GM12878 (cell line): ENCODE measurements around the gene PDRG1. TPM values are rescaled to one million over a fixed set of nuclear protein-coding genes. Genes with fewer than 3 reads are reported as not detected.

Experiments
- ATAC-seq: fragments of 200-7000 bp; cut with Tn5 transposase; 3 replicates; pipeline ENCODE4 v1.9.1; 2020; ENCODE audit warnings: mild to moderate bottlenecking, moderate library complexity
- BruUV-seq: library from RNA; stranded (reverse); fragments of 400-500 nt; replicated peaks from 2 replicates; lab custom pipeline; 2021; lab: Mats Ljungman, UMichigan
- CTCF ChIA-PET: fragments of 300-600 bp; sonication (Branson Sonifier 250); formaldehyde crosslinking; extraction: SDS; loops from one replicate; lab custom pipeline; 2021; ENCODE audit warnings: inconsistent platforms; lab: Yijun Ruan, JAX
- POLR2A ChIA-PET: fragments of 350-600 bp; formaldehyde crosslinking; extraction: SDS; loops from one replicate; lab custom pipeline; 2021; ENCODE audit warnings: inconsistent platforms; lab: Charles Lee
- RAD21 ChIA-PET: fragments of 300-600 bp; sonication (Branson Sonifier 250); formaldehyde crosslinking; loops from one replicate; lab custom pipeline; 2023; ENCODE audit warnings: antibody characterized with exemption; ENCODE audit not compliant: unreplicated experiment; lab: Charles Lee
- SMC1A ChIA-PET: fragments of 300-600 bp; sonication (Branson Sonifier 250); formaldehyde crosslinking; loops from one replicate; lab custom pipeline; 2023; ENCODE audit not compliant: unreplicated experiment, uncharacterized antibody; lab: Charles Lee
- DNase-seq: peaks from one replicate; pipeline ENCODE4 v3.0.0-alpha.2; 2011; ENCODE audit warnings: low read depth, low spot score
- FAIRE-seq: peaks from 3 replicates; lab custom pipeline; 2011; peaks lifted over from hg19 to GRCh38; lab: Jason Lieb, UNC
- H2AFZ ChIP-seq: 2 replicates; pipeline ENCODE4 v1.6.0; 2011; ENCODE audit warnings: low read depth, low read length, control low read depth; ENCODE audit not compliant: control insufficient read depth
- H3K27ac ChIP-seq: 2 replicates; pipeline ENCODE4 v1.5.1; 2011; ENCODE audit warnings: control low read depth; ENCODE audit not compliant: control insufficient read depth, insufficient read depth
- H3K27me3 ChIP-seq, 2 experiments: replicated peaks in 1 of 2; 2 replicates each; pipeline versions ENCODE4 v1.6.0 to v1.6.1; 2011; ENCODE audit warnings: low read length in 1 of 2; ENCODE audit not compliant: control insufficient read depth in 2 of 2, insufficient read depth in 2 of 2
- H3K36me3 ChIP-seq, 2 experiments: 2 replicates each; pipeline ENCODE4 v1.5.1; 2011; ENCODE audit warnings: low read length in 1 of 2; ENCODE audit not compliant: control insufficient read depth in 2 of 2, insufficient read depth in 2 of 2
- H3K4me1 ChIP-seq: 2 replicates; pipeline ENCODE4 v1.6.1; 2011; ENCODE audit warnings: mild to moderate bottlenecking, low read length, moderate library complexity, mixed read lengths; ENCODE audit not compliant: control insufficient read depth, insufficient read depth
- H3K4me2 ChIP-seq: 2 replicates; pipeline ENCODE4 v1.6.0; 2011; ENCODE audit warnings: control low read depth; ENCODE audit not compliant: control insufficient read depth, insufficient read depth
- H3K4me3 ChIP-seq: fragments of 200-600 bp; sonication (generic); 2 replicates; pipeline ENCODE4 v1.5.1; 2016
- H3K79me2 ChIP-seq: 2 replicates; pipeline ENCODE4 v1.6.0; 2011; ENCODE audit warnings: low read length; ENCODE audit not compliant: control insufficient read depth, insufficient read depth
- H3K9ac ChIP-seq: 2 replicates; pipeline ENCODE4 v1.8.0; 2011; ENCODE audit warnings: low read length, control low read depth, mixed read lengths; ENCODE audit not compliant: control insufficient read depth, insufficient read depth
- H3K9me3 ChIP-seq: replicated peaks from 3 replicates; pipeline ENCODE4 v1.5.1; 2011; ENCODE audit warnings: mild to moderate bottlenecking, low read length; ENCODE audit not compliant: control insufficient read depth, insufficient read depth
- H4K20me1 ChIP-seq: 2 replicates; pipeline ENCODE4 v1.6.0; 2011; ENCODE audit not compliant: control insufficient read depth, insufficient read depth
- EGR1 ChIP-seq, 2 experiments: IDR thresholded peaks; 1 replicate in 1 of 2; 2 replicates in 1 of 2; pipeline ENCODE4 v1.6.1; 2011 to 2012; ENCODE audit warnings: low read depth in 2 of 2, low read length in 2 of 2, borderline replicate concordance in 1 of 2, mild to moderate bottlenecking in 1 of 2, moderate library complexity in 1 of 2
- WGBS: methylation state at CpG from one replicate; pipeline ENCODE4 v1.1.6; 2016; ENCODE audit warnings: low lambda C conversion rate; ENCODE audit not compliant: insufficient replicate concordance, insufficient coverage; ENCODE audit errors: missing lambda C conversion rate; 5-methylcytosine and 5-hydroxymethylcytosine counted together
- in situ Hi-C: fragments of 300-500 bp; cut with MboI; formaldehyde crosslinking; loops from 9 replicates; pipeline ENCODE4 v1.14.3; 2018; ENCODE audit warnings: mixed read lengths
- intact Hi-C: fragments of 100-400 bp; cut with micrococcal nuclease; formaldehyde crosslinking; loops from one replicate; pipeline ENCODE4 v1.14.2; 2022; ENCODE audit not compliant: unreplicated experiment
- polyA plus RNA-seq, 11 experiments: library from polyadenylated mRNA; depleted of rRNA in 4 of 11; unstranded in 6 of 11; stranded (reverse) in 5 of 11; fragments of >200 nt; fragmentation: Nextera tagmentation in 4 of 11; fragmentation: Illumina TruSeq in 1 of 11; extraction: Ambion mirVana in 4 of 11; extraction: Trizol in 1 of 11; gene quantifications; 1 replicate in 1 of 11; 2 replicates in 10 of 11; pipeline versions ENCODE4 v1.2.1 to v1.2.3, GENCODE V29; 2011 to 2016; ENCODE audit warnings: inconsistent platforms in 2 of 11, missing spikeins in 2 of 11, low read depth in 1 of 11
- total RNA-seq, 4 experiments: library from RNA; depleted of rRNA in 3 of 4; stranded (reverse); fragments of >200 nt in 3 of 4; fragmentation: Illumina TruSeq in 1 of 4; extraction: Trizol in 1 of 4; gene quantifications; 2 replicates each; pipeline versions ENCODE4 v1.2.1 to v1.2.3, GENCODE V29; 2013 to 2021
- TF ChIP-seq, protein P1 (sequence below): fragments of 450-650 bp; IDR thresholded peaks from 2 replicates; pipeline ENCODE4 v1.6.1; 2018; ENCODE audit warnings: mild to moderate bottlenecking, low read depth, moderate library complexity; ENCODE audit not compliant: partially characterized antibody

Gene PDRG1
- total and polyA plus RNA-seq, 10 of the 15 experiments (the other 5 are each of a cell fraction or from before 2014, with no cell fraction given) = 11.1 to 55.8 (median 23.3) TPM

DNA sequence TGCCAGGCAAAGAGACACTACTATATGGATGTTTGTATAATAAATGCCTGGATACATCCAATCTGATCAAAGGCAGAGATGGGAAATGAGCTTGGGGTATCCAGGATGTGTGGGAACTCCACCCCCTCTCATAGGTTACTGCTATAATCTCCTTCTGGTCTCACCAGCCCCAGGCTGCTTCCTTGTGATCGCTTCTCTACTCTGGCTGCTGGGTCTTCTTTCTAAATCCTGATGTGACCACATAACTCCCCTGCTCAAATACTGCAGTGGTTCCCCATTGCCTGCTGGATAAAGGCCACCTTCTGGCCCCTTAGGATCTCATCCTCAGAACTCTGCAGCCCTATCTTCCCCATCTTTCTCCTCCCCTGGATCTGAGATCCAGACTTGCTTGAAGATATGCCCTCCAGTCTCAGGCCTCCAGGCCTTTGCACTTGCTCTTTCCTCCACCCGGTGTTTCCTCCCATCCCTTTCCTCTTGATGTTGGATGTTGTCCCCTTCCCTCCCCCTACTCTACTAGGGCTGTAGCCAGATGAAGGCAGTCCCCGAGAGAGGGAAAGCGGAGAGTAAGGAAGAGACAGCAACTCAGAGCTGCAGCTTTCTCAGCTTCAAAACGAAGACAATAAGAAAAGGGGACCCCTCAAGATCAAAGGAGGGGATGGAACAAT, 15.3 kb upstream of the PDRG1 start:
- ATAC-seq (no peak), FAIRE-seq (no peak), DNase-seq (no peak)
- ChIA-PET SMC1A (interaction anchor here (1.1 to 1.5 kb wide), 3 partner anchors 14 to 124 kb away, joined by 3 to 6 read pairs (median 3); no protein-coding TSS in a partner anchor), POLR2A (no interaction called here), RAD21 (interaction anchor here (1.0 kb wide), 1 partner anchor 137 kb away, joined by 3 read pairs; no protein-coding TSS in a partner anchor), CTCF (interaction anchor here (0.8 to 2.3 kb wide), 3 partner anchors 65 to 121 kb away, joined by 3 to 5 read pairs (median 3); no protein-coding TSS in a partner anchor)
- Histone ChIP-seq H3K79me2 (no peaks in the 10 kb centered on the region), H3K36me3 (no peaks in the 10 kb centered on the region), H3K27ac (no peak overlapping the region), H3K9ac (no peak overlapping the region), H3K4me2 (no peak overlapping the region), H4K20me1 (peaks cover 2% of the 10 kb centered on the region; the same call in 1 of the 2 replicates), H3K9me3 (no peaks in the 10 kb centered on the region), H3K4me3 (no peak overlapping the region), H2AFZ (no peak overlapping the region), H3K4me1 (no peaks in the 10 kb centered on the region), H3K27me3 (peaks cover 0 to 2% of the 10 kb centered on the region in 2 experiments; a peak in 3 of 4 replicates)
- 15% methylated on average over 5 of the region's 5 CpGs for WGBS
- intact Hi-C loops = no loop called here
- TF ChIP-seq, protein P1, sequence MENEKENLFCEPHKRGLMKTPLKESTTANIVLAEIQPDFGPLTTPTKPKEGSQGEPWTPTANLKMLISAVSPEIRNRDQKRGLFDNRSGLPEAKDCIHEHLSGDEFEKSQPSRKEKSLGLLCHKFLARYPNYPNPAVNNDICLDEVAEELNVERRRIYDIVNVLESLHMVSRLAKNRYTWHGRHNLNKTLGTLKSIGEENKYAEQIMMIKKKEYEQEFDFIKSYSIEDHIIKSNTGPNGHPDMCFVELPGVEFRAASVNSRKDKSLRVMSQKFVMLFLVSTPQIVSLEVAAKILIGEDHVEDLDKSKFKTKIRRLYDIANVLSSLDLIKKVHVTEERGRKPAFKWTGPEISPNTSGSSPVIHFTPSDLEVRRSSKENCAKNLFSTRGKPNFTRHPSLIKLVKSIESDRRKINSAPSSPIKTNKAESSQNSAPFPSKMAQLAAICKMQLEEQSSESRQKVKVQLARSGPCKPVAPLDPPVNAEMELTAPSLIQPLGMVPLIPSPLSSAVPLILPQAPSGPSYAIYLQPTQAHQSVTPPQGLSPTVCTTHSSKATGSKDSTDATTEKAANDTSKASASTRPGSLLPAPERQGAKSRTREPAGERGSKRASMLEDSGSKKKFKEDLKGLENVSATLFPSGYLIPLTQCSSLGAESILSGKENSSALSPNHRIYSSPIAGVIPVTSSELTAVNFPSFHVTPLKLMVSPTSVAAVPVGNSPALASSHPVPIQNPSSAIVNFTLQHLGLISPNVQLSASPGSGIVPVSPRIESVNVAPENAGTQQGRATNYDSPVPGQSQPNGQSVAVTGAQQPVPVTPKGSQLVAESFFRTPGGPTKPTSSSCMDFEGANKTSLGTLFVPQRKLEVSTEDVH = no peak
- no peak for TF ChIP-seq EGR1 (IDR thresholded peaks at IDR 0.05; ENCODE audit: borderline replicate concordance in 1 of 2, low read depth in 2 of 2, low read length in 2 of 2)
- in situ Hi-C loops = no loop called here
- no TSS peak for BruUV-seq
